Measurements from ENCODE around the gene ANGPT4.

The ANGPT4 gene

DNA sequence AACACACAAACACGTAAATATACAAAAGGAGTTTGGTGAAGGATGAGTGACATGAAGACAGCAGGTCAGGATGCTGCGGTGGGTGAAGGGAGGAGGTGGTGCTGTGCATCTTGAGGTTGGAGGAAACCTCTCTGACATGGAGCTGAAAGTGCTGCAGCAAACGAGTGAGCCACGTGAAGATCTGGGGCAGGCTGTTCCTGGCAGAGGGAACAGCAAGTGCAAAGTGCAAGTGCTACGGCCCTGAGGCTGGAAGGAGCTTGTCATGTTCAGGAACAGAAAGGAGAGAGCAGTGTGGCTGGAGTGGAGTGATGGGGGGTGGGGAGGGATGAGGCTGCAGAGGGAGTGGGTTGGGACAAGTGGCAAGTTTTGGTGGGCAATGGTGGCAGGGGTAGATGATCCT lies 24.8 kb upstream of the ANGPT4 start:
- no peak for DNase-seq (ENCODE audit: low spot score)

DNA sequence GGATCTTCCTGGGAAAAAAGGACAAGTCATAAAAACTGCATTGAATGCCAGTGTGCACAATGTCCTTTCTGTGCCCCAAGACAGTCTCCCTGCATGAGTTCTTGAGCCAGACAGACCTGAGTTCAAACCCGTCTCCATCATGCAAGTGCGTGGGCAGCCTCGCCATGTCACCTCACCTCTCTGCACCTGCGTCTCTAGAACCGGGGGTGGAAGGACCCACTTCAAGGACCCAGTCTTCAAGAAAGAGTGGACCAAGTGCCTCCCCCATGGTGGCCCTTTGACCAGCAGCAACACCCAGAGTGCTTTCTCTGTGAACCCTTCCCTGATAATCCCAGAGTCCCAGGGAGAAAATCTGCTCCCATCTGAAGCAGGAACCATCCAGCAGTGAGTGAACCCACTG lies 23.5 kb upstream of the ANGPT4 start:
- DNase-seq (ENCODE audit: low spot score), result no peak

DNA sequence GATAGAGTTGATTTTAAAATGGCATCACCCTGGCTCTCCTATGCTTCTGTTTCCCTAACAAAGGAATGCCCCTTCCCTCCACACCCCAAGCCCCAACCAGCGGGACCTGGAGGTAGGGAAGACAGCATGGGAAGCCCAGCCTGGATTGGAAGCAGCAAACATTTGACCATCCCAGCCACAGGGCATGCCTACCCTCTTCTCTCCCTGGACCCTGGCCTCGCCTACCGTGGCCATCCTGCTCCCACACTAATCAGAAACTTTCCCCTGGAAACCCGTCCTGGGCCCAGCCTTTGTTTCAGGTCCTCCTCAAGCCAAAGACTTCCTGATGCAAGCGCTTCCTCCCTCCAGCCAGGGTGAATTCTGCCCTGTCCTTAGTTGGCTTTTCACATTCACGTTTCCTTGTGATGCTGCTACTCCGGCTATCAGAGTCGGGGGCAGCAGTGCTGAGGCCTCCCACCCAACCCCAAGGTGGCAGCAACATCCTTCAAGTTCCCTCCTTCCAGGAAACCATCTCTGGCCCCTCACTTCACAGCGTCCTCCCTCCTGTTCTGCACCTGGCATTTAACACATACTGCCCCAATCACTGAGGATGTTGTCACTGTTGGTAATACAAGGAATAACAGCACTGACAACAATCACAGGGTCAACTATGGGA lies 18.2 kb upstream of the ANGPT4 start:
- DNase-seq (ENCODE audit: low spot score), result no peak

DNA sequence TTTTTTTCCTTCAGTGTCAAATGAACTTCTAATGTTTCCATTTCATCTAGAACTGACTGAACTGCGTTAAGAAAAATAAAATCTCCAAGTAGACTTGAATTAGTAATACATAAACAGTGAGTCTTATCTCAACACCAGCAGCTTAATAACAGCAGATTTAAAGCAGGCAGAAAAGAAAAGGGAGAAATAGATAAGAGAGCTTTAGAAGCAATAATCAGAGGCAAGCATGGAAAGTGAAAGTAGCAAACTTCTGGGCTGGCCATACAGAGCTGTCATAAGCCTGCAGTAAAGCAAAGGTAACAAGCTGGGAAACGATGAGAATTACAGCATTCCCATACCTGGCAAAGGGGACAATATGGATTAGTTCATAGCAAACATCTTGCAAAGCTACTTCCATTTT lies 16.9 kb upstream of the ANGPT4 start:
- DNase-seq (ENCODE audit: low spot score), result no peak

DNA sequence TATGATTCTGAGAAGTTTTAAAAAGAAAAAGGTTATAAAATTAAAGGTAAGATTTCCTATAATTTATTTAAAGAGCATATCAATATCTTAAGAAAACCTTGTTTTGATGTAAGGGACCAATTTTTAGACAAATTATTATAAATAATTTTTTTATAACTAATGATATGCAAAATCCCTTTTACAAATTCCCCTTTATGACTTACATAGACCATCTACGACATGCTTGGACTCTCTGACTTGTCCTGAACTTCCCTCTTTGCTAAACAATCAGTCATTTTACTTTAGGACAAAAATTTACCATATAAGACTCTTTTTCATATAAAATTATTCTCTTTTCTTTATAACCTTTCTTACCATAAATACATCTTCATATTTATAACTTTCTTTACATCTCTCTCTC lies 15.3 kb upstream of the ANGPT4 start:
- DNase-seq (ENCODE audit: low spot score), result no peak

DNA sequence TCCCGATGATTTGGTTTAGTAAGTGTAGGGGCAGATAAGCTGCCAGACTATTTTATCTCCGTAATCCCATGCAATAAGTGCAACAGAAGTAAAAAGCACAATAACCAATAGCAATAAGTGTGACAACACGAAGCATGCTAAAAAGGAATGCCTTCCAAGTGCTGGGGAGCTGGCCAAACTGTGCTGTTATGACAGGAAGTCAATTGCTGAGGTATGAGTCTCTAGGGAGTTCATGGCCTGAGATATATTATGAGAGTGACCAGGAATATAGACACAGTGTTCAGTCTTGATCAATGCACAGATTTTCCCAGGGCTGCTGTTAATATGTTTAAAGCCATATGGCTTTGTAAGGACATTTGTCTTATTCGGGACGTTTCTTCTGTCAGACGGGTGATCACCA lies 10.5 kb upstream of the ANGPT4 start:
- no peak for DNase-seq (ENCODE audit: low spot score)

DNA sequence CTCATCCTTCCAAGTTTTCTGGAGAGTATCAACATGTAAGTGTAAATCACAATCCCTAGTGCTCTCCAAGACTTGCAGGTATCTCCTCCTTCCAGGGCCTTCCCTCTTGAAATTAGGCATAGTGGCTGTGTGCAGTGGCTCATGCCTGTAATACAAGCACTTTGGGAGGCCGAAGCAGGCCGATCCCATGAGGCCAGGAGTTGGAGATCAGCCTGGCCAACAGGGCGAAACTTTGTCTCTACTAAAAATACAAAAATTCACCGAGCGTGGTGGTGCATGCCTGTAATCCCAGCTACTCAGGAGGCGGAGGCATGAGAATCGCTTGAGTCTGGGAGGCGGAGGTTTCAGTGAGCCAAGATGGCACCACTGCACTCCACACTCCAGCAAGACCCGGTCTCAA lies 9.4 kb upstream of the ANGPT4 start:
- DNase-seq (ENCODE audit: low spot score), result no peak

DNA sequence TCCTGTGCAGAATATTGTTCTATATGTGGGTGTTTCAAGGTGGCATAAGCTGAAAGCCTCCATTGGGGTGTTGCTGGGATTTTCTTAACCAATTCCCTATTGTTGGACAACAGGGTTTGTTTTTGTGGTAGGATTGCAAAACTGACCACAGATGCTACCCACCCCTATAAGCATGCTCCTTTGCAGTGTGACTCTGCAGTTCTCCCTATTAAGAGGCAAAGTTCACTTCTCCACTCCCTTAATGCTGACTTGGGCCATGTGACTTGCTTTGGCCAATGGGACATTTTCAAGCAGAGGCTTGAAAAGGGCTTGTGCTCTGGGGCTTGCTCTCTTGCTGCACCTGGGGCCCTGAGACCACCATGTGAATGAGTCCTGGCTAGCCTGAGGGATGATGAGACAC lies 8.5 kb upstream of the ANGPT4 start:
- no peak for DNase-seq (ENCODE audit: low spot score)

DNA sequence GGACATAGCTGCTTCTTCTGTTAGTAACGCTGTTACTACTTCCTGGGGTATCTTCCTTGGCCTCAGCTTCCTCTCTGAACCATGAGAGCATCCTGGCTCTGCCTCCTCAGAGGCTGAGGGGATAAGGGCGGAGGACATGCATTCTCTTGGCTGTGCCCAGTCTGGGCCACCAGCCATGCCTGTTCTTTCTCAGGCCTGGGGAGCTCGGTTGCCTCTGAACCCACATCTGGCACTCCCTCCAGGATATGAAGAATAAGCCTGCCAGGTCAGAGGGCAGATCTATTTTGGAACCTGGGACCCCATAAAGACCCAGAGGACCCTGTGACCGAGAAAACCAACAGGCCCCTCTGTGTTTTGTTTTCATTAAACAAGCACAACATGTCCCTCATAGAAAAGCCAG lies 6.6 kb upstream of the ANGPT4 start:
- DNase-seq (ENCODE audit: low spot score), result no peak

DNA sequence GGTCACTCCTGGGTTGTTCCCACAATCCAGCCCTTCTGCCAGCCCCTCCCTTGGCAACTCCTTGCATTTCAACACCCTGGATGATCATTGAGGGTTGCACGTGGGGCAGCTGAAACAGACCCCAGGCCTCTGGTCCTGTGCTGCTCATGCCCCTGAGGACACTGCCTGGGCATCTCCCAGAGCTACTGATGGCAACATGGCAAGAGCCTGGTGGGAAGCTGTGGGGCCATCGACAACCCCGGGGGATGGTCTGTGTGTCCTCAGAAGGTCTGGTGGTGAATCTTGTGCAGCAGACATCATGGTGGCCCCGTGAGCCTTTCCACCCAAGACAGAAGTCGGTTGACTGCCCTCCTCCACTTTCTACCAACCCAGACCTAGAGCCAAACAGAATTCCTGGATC lies 4.9 kb upstream of the ANGPT4 start:
- DNase-seq (ENCODE audit: low spot score), result no peak

DNA sequence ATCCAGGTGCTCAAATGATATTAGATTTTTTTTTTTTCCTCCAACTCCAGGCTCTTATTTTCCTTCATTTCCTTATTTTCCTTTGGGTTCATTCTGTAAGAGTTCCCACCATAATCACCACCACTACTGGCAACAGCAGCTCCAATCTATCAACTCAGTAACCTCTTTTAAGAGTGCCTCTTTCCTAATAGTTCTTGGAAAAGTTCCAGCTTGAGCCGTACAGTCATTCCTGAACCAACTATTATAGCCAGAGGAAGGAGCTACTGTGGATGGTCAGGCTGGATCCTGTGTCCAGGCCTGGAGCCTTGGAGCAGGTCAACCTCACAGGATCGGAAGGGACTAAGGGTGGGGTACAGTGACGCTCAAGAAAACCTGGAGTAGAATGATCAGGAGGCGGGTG lies 4.2 kb upstream of the ANGPT4 start:
- no peak for DNase-seq (ENCODE audit: low spot score)

DNA sequence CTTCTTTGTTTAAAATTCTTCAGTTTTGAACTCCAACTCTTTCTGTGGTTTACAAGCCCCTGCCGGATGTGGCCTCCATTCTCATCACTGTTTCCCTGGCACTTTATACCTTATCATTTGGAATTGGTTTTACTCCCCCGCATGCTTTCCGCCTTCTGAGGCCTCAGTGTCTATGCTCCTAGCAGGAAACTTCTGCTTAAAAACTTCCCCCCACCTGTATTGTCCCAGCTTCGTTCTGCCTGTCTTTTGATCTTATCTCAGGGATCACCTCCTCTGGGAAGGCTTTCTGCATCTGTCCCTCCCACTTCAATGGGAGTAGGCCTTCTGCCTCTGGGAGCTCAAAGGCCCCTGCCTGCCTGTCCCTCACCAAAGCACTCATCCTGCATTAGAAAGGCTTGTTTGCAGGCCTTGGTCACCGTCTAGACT lies 3.4 kb upstream of the ANGPT4 start:
- DNase-seq (ENCODE audit: low spot score), result no peak

DNA sequence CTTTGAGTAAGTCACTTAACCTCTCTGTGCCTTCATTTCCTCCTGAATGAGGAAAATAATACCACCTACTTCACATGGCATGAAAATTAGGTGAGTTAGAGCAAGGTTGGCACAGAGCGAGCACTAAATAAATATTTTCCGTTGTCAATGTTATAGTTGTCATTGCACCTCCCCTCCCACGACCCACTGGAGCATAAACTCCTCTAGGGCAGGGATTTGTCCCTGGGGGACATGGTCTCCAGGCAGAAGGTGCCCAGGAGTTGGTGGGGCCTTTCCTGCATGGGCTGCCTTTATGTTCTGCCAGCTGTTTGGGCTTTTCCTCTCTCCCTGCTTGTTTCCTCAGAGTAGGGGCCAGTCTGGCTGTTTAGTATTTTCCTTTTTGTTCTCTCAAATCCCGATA lies 1.3 kb upstream of the ANGPT4 start:
- DNase-seq (ENCODE audit: low spot score), result no peak

DNA sequence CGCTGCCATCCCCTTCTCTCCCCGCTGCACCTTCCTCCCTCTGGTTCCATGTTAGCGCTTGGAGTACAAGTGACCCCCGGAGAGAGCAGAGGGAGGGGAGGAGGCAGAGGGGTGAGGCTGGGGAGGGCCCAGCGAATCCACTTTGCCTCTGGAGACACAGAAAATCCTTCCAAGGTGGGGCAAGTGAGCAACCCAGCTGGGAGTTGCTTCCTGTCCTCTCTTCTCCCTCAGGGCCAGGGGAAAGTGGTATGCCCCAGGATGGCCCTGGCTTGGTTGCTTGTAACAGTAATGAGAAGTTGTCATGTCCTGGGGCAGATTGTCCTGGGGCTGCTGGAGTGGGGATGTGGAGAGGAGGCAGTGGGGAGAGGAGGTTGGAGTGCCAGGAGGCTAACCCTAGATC lies 691 bp upstream of the ANGPT4 start:
- DNase-seq (ENCODE audit: low spot score), result no peak

DNA sequence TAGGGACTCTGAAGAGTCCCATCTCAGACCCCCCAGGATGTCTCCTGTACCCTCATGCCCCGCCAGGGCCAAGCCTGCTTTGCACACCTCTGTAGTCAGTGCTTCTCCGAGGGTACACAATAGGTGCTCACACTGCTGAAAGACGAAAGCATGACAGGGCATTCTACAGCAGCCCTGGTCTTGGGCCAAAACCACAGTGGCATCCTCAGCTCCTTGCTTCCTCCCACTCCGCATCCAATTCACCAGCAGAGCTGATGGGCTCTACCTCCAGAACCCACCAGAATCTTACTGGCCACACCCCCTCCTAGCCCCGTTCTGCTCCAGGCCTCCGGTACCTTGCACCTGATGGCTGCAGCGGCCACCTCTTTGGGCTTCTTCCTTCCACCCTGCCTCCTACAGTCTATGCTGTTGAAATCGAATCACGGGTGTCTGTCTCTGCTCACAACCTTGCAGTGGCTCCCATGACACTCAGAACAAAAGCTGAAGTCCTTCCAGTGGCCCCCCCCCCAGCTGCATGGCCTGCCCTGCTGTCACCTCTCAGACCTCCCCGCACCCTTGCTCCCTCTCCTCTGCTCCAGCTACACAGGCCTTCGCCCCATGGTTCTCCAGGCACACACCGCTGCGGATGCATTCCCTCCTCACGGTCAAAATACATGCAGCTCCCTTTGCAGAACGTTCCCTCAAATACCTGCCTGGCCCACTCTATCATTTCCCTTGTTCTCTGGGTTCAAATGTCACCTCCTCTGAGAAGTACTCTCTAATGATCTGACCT lies 1.2 kb downstream of the ANGPT4 start:
- no peak for DNase-seq (ENCODE audit: low spot score)

DNA sequence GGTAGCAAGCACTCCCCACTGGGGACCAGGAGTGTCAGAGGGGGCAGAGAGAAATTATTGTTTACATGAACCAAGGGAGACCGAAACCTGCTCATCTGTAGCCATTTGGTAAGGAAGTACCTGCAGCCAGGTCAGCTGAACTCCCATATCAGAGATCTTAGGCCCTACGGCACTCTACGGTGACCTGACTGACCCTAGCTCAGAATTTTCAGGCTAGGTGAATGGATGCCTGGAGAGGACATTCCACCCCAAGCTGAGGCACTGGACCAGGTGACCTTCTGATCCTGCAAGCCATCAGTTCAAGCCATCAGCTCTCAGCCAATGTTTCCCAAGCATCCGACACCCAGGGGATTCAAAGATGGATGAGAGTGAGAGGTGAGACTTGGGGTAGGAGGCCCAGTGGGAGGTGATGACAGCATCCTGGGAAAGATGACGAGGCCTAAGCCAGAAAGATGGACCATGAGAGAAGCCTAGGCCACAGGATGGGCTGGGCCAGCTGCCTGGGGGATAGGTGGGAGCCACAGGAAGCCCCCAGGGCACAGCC lies 2.8 kb downstream of the ANGPT4 start:
- DNase-seq (ENCODE audit: low spot score), result no peak

DNA sequence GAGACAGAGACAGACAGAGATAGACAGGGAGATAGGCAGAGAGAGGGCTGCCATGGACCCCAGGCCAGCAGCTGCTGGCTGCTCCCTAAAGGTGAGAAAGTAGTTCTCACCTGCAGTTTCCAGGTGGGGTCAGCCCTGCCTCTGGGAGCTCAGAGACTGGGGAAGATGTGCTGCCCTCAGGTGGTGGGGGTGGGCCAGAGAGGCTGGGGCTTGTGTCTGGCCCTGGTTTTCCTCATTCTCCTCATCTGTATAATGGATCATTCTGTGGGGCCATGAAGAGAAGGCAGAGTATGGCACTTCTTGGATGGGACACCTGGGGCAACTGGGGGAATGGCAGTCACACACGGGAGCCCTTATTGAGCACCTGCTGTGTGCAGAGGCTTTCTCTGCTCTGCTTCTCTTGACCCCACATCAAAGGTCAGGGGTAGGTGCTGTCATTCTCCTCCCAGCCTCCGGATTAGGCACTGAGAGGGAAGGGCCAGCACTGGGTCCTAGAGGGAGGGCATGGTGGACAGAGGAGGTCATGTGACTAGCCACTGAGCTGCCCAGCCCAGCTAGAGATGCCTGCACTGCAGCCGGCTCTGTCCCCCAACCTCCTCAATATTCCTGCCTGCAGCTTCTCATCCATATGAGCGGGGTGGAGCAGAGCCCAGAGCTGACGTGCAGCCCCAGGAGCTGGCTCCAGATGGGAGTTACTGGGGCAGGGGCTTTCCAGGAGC lies 4.1 kb downstream of the ANGPT4 start:
- no peak for DNase-seq (ENCODE audit: low spot score)

DNA sequence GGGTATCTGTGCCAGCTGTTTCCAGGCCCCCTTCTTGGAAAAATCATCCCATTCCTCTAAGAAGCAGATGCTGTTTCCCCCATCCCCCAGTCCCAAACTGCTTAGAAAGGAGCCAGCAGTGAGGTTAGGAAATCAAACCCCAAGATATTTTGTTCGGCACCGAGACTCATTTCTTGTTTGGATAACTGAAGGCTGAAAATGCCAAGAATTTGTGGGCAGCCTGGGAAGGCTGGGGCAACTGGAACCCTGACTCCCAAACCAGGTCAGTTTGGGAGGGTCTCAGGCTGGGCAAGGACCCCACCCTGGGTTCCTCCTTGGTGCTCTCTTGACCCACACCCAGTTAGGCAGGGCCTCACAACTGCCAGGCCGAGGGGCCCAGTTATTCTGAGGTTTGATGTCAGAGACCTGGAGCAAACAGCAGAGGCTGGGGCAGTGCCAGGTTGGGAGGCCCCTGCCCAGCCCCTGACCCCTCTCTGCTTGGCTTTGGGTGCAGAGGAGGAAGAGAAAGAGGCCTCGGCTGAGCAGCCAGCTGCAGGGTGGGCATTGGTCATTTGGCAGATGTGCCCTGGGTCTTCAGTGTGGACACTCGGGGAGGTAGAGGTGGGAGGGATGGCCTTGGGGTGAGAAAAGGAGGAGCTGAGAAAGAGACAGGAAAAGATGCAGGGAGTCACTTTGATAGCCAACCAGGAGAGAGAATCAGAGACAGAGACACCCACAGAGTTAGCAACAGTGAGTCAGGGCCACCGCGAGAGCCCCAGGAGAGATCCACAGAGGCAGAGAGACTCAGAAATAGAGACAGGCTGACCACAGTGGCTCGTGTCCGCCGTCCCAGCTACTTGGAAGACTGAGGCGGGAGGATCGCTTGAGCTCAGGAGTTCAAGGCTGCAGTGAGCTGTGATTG lies 5.0 kb downstream of the ANGPT4 start:
- DNase-seq (ENCODE audit: low spot score), result no peak

DNA sequence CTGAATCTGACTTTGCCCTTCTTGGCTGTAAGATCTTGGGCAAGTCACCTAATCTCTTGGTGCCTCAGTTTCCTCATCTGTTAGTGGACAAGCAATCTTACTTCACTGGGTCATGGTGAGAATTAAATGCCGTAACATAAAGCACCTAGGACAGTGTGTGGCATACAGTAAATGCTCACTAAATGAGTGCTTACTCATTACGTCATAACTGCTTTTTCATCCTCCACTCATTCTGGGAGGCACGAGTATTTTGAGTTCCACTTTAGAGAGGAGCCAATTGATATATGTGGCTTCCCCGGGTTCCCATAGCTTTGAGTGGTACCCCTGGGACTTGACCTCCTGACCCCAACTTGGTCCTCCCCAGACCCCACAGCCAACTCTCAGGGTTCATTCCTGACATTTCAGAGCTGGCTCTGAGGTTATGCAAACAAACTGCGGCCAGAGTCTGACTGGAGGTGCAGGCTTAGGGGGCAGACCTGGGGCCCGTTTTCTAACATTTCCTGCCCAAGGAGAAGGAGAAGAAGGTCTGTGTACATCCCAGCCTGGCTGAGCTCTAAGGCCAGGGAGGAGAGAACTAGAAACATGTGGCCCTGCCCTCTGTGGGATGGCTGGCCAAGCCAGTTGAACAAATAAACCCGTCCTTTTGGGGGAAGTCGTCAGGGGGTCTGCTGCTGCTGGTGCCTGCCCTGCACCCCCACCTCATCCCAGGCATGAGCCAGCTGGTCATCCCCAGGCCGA lies 5.8 kb downstream of the ANGPT4 start:
- DNase-seq (ENCODE audit: low spot score), result no peak

DNA sequence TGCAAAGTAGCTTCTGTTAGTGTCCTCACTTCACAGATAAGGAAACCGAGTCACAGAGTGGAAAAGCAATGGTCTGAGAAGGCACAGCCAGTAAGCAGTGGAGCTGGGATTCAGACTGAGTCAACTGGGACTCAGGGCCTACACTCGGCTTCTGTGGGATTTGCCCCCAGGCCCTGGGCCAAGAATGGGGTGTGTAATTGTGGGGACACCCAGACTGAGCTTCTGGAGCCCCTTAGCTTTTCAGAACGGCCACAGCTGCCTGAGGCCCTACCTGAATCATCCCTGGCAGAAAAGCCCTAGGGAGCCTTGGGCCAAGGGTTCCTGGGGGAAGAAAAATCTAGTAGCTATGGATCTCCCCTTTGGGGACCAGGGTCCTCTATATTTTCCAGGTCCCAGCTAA lies 6.5 kb downstream of the ANGPT4 start:
- no peak for DNase-seq (ENCODE audit: low spot score)

DNA sequence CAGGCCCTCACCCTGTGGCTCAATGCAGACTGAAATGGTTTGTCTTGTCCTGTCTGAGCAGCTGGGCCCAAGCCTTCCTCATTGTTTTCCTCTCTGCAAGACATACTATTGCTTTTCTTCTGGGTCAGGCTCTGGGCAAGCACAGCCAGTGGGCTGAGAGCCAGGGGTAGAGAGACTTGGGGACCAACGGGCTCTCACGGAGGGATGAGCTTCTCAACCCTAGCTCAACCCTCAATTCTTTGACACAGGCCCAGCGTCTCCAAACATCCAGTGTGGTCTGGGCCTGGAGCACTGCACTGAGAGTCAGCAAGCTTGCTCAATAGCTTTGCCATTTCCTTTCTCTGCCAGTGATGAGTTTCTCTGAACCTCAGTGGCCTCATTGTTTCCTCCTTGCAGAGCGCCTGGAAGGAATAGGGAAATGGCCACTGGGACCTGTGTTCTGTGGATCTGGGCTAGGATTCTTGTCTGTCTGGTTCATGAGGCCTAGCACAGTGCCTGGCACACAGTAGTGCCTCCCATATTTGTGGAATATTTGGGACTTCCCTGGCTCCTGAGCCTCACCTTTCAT lies 9.3 kb downstream of the ANGPT4 start:
- DNase-seq (ENCODE audit: low spot score), result peak; percentile 3
